ENCODE measurements around the gene NEBL.

Gene NEBL

DNA sequence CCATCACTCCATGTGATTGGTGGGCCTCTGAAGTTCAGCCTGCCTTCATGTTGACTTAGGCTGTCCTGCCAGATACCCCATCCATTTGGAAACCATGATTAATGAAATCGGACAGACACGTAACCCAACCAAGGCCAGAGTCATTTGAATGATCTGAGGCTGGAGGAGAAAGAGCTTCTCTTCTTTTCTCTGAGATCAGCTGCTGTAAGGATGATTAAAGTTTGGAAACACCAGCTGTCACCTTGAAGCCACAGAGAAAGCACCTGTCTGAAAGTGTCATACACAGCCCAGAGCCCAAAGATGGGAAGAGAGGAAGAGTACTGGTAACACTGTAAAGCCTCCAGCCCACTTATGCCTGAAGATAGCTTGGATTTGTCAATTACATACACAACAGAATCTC lies 22.9 kb downstream of the NEBL start:
- no peak overlapping the region for H3K9ac ChIP-seq (ENCODE audit: low read length)
- no peaks in the 10 kb centered on the region for H3K79me2 ChIP-seq (ENCODE audit: insufficient read depth, low read length)
- no peaks in the 10 kb centered on the region for H3K27me3 ChIP-seq (ENCODE audit: insufficient read depth, low read length)
- TF ChIP-seq, protein P1, sequence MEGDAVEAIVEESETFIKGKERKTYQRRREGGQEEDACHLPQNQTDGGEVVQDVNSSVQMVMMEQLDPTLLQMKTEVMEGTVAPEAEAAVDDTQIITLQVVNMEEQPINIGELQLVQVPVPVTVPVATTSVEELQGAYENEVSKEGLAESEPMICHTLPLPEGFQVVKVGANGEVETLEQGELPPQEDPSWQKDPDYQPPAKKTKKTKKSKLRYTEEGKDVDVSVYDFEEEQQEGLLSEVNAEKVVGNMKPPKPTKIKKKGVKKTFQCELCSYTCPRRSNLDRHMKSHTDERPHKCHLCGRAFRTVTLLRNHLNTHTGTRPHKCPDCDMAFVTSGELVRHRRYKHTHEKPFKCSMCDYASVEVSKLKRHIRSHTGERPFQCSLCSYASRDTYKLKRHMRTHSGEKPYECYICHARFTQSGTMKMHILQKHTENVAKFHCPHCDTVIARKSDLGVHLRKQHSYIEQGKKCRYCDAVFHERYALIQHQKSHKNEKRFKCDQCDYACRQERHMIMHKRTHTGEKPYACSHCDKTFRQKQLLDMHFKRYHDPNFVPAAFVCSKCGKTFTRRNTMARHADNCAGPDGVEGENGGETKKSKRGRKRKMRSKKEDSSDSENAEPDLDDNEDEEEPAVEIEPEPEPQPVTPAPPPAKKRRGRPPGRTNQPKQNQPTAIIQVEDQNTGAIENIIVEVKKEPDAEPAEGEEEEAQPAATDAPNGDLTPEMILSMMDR (IDR thresholded peaks at IDR 0.05; ENCODE audit: low read length), result no peak
- no peak for TF ChIP-seq EZH2 (IDR thresholded peaks at IDR 0.05; ENCODE audit: borderline replicate concordance, low read length)
- H3K27ac ChIP-seq (ENCODE audit: low read depth, low read length, poor library complexity, severe bottlenecking), result no peak overlapping the region
- no peaks in the 10 kb centered on the region for H4K20me1 ChIP-seq (ENCODE audit: insufficient read depth, low read length)
- no peak overlapping the region for H3K4me2 ChIP-seq (ENCODE audit: low read length)
- no peaks in the 10 kb centered on the region for H3K9me3 ChIP-seq (ENCODE audit: low read length)
- H3K9me2 ChIP-seq (ENCODE audit: low read depth, low read length), result no peaks in the 10 kb centered on the region
- no peaks in the 10 kb centered on the region for H3F3A ChIP-seq (ENCODE audit: insufficient read depth, low read length)
- H3K4me1 ChIP-seq (ENCODE audit: insufficient read depth, low read length, severe bottlenecking), result no peaks in the 10 kb centered on the region
- no peaks in the 10 kb centered on the region for H3K36me3 ChIP-seq (ENCODE audit: insufficient read depth, low read length)
- H2AFZ ChIP-seq (ENCODE audit: low read length), result no peak overlapping the region
- H3K4me3 ChIP-seq (ENCODE audit: low read depth, low read length, poor library complexity, severe bottlenecking), result no peak overlapping the region

DNA sequence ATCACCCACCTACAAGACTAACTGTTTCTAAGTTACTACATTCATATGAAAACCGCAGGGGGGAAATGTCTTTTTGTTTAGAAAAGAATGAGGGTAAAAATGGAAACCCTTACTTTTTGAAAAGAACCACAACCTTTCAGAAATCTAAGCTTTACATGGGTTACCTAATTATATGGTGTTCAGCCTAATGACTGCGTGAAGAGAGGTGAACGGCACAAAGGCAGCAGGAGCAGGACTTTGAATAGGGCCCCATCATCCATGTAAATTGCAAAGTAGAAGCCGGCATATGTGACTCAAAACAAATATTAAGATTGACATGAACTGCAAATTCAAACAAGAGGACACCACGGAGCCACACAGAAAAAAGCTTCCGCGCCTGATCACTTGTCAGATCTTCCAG lies 25.1 kb downstream of the NEBL start:
- no peaks in the 10 kb centered on the region for H3K4me1 ChIP-seq (ENCODE audit: insufficient read depth, low read length, severe bottlenecking)
- H2AFZ ChIP-seq (ENCODE audit: low read length), result no peak overlapping the region
- no peak overlapping the region for H3K27ac ChIP-seq (ENCODE audit: low read depth, low read length, poor library complexity, severe bottlenecking)
- no peaks in the 10 kb centered on the region for H3K9me3 ChIP-seq (ENCODE audit: low read length)
- TF ChIP-seq EZH2 (IDR thresholded peaks at IDR 0.05; ENCODE audit: borderline replicate concordance, low read length), result no peak
- TF ChIP-seq, protein P1 (IDR thresholded peaks at IDR 0.05; ENCODE audit: low read length), result no peak
- H3K9me2 ChIP-seq (ENCODE audit: low read depth, low read length), result no peaks in the 10 kb centered on the region
- H3K4me3 ChIP-seq (ENCODE audit: low read depth, low read length, poor library complexity, severe bottlenecking), result no peak overlapping the region
- no peaks in the 10 kb centered on the region for H3K36me3 ChIP-seq (ENCODE audit: insufficient read depth, low read length)
- no peaks in the 10 kb centered on the region for H3K27me3 ChIP-seq (ENCODE audit: insufficient read depth, low read length)
- H3K9ac ChIP-seq (ENCODE audit: low read length), result no peak overlapping the region
- H4K20me1 ChIP-seq (ENCODE audit: insufficient read depth, low read length), result no peaks in the 10 kb centered on the region
- no peak overlapping the region for H3K4me2 ChIP-seq (ENCODE audit: low read length)
- H3K79me2 ChIP-seq (ENCODE audit: insufficient read depth, low read length), result no peaks in the 10 kb centered on the region
- H3F3A ChIP-seq (ENCODE audit: insufficient read depth, low read length), result no peaks in the 10 kb centered on the region

DNA sequence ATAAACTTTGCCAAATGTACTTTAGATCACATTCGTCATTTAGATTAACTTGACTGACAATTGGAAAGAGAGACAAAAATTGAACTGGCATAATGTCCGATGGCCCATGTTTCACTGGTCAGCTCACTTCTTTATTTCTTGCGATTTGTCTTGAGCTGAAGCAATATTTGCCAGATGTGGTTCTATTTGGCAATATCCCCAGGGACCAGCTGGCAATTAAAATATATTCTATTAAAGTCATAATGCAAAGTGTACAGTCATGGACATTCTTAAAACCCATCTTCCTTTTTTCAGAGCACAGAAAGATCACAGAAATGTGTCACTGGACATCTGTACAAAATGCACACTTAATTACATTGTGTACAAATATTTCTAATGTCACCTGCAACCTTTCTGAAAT lies 26.3 kb downstream of the NEBL start:
- no peak overlapping the region for H3K27ac ChIP-seq (ENCODE audit: low read depth, low read length, poor library complexity, severe bottlenecking)
- H3K36me3 ChIP-seq (ENCODE audit: insufficient read depth, low read length), result no peaks in the 10 kb centered on the region
- H4K20me1 ChIP-seq (ENCODE audit: insufficient read depth, low read length), result no peaks in the 10 kb centered on the region
- TF ChIP-seq, protein P1 (IDR thresholded peaks at IDR 0.05; ENCODE audit: low read length), result no peak
- TF ChIP-seq EZH2 (IDR thresholded peaks at IDR 0.05; ENCODE audit: borderline replicate concordance, low read length), result no peak
- no peak overlapping the region for H2AFZ ChIP-seq (ENCODE audit: low read length)
- H3K79me2 ChIP-seq (ENCODE audit: insufficient read depth, low read length), result no peaks in the 10 kb centered on the region
- H3K9me2 ChIP-seq (ENCODE audit: low read depth, low read length), result no peaks in the 10 kb centered on the region
- H3K9me3 ChIP-seq (ENCODE audit: low read length), result no peaks in the 10 kb centered on the region
- H3K9ac ChIP-seq (ENCODE audit: low read length), result no peak overlapping the region
- H3K27me3 ChIP-seq (ENCODE audit: insufficient read depth, low read length), result no peaks in the 10 kb centered on the region
- H3K4me2 ChIP-seq (ENCODE audit: low read length), result no peak overlapping the region
- no peaks in the 10 kb centered on the region for H3K4me1 ChIP-seq (ENCODE audit: insufficient read depth, low read length, severe bottlenecking)
- no peaks in the 10 kb centered on the region for H3F3A ChIP-seq (ENCODE audit: insufficient read depth, low read length)
- no peak overlapping the region for H3K4me3 ChIP-seq (ENCODE audit: low read depth, low read length, poor library complexity, severe bottlenecking)
